SHP77 treated with DMSO at 0.1 percent for 48 hours (cell line): Measurements from ENCODE around the gene HOMER1.
"Not testable (repeated sequence)": the region's sequence is repeated elsewhere in the genome, so short reads cannot be mapped to it uniquely, and the experiment has no call there.

Source experiments
- DNase-seq: peaks from one replicate; lab custom pipeline; 2025; lab: John Stamatoyannopoulos, UW

Gene HOMER1

DNA sequence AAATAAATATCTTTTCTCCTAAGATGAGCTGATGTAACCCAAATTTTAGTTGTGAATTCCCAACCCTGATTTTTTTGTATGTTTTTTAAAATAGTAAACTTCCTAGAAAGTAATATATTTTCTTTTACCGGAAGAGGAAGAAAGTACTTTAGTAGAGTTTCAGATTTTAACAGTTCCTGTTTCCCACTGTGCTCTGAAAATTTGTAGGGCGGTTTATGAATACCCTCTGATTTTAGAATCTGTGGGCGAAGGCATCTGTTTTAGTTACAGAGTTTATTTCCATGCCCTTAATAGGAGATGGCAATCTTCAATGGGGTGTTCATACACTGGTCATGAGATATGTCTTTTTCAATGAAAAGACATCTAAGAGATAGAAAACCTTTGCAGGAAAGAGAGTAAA, 3.7 kb upstream of the HOMER1 start:
- no peak for DNase-seq

DNA sequence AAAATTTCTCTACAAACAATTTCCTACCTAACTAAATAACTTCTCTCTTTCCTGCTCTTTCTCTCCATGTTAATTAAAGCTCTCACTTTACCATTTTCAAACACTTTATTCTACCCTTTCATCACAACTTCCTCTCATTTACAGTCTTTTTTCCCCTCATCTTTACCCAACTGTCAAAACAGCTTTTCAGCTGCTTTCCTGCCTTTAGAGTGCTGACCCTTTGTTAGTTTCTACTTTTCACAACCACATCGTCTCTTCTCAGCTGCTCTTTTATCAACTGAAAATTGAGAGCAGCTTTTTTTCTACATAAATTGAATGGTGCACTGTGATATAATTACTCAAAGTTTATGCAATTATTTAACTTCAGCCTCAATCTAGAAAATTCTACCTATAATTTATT, 3.1 kb upstream of the HOMER1 start:
- no peak for DNase-seq

DNA sequence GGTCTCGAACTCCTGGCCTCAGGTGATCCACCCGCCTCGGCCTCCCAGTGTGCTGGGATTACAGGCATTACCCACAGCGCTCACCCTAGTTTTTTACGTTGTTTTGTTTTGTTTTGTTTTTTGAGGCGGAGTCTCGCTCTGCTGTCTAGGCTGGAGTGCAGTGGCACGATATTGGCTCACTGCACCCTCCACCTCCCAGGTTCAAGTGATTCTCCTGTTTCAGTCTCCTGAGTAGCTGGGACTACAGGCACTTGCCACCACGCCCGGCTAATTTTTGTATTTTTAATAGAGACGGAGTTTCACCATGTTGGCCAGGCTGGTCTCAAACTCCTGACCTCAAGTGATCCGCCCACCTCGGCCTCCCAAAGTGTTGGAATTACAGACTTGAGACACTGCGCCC, 2.4 kb upstream of the HOMER1 start:
- DNase-seq: not testable (repeated sequence)

DNA sequence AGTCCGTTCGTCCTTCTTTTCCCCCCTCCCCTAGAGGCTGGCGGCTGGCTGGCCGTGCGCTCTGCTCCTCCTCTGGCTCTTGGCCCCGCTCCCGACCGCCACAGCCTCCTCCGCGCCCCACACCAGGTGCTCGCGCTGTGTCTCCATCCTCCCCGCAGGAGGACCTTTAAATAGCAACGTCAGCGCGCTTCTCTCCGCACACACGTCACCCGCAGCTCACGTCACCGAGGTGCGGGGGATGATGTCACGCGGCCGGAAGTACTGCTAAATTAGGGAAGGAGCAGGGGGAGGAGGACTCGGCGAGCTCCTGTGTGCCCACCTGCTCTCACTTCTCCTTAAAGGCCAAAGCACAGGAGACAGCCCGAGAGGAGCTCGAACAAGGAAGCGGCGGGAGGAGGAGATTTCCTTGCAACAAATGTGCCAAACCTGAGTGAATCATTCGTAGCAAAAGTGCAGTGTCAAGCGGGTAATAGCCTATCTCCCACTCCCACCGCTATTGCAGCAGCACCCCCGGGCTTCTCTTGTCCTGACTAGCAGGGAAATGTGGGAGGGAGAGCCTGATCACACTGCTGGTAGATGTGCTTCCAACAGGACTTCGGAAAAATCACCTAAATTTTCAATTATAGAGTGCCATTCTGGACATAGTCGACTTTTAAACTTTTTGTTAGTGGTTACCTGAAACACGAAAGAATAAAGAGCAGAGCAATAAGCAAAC, 614 bp upstream of the HOMER1 start:
- DNase-seq: peak; percentile 94

DNA sequence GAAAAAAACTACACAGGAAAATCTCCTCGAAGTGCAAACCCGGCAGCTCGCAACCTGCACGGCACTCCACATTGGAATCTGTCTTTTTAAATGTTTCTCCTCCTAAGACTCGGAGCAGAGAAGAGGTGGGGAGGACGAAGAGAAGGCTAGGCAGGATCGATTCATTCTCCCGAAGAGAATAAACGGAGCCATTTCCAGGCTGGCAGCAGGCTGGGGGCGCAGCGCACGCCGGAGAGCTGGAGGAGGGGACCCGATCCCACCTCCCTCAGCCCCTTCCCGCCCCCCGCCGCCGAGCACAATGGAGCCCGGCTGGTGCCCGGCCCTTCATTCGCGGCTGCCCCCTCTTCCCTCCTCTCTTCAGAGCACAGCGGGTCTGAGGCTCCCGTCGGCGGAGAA, 628 bp downstream of the HOMER1 start:
- DNase-seq: no peak

DNA sequence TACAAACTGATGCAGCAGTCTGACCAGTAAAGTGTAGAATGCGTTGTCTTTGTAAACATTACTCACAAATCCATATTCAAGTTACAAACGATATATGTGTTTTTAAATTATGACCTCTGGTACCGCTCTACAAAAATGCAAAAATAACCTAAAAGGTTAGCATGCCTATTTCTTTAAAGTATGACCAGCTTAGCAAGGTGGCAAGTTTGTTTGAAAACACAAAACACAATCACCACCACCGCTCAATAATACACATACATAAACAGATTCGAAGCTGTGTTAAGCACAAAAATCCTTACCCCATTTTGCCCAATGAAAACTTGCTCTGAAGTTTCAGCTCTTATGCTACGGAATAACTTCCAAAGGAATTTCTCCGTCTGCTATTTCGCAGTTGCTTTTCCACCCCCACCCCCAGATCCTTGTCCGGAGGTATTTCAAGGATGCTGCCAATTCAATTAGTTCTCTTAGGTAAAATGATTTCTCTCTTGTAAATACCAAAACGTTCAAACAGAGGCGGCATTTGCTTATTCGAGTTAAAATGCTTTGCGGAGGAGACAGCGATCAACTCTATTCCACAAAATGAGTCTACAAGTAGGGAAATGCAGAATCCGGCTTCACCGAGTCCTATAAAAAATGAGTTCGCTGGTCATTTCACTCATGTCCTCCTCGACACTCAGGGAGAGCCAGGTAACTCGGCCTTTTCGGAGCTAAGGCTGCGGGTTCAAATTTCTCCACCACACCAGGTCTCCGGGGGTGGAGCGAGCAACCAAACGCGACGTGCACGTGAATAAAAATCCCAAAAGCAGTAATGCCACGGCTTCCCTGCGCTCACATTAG, 1.2 kb downstream of the HOMER1 start:
- no peak for DNase-seq

DNA sequence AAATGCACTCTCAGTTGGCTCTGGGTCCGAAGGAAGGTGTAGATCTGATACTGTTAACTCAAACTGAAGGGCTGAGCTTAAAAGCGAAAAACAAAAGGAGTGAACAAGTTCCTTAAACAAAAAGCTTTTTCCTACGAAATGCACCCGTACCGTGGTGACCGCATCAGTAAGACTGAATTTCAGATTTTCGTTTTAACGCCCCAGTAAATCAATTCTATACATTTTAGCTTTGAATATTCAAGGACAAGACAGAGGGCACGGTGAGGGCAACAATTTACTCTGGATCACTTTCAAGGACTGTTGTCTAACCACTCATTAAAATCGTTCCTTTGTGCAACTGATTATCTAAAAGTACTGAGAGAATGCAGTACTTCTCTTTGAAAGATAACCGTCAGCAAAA, 1.9 kb downstream of the HOMER1 start:
- DNase-seq: no peak

DNA sequence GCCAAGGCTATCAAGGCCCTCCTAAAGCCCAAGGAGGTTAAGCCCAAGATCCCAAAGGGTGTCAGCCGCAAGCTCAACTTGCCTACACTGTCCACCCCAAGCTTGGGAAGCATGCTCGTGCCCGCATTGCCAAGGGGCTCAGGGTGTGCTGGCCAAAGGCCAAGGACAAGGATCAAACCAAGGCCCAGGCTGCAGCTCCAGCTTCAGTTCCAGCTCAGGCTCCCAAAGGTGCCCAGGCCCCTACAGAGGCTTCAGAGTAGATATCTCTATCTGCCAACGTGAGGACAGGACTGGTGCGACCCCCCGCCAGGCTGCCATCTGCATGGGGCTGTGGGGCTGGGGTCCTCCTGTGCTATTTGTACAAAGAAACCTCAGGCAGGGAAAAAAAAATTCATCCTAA, 3.3 kb downstream of the HOMER1 start:
- no peak for DNase-seq

DNA sequence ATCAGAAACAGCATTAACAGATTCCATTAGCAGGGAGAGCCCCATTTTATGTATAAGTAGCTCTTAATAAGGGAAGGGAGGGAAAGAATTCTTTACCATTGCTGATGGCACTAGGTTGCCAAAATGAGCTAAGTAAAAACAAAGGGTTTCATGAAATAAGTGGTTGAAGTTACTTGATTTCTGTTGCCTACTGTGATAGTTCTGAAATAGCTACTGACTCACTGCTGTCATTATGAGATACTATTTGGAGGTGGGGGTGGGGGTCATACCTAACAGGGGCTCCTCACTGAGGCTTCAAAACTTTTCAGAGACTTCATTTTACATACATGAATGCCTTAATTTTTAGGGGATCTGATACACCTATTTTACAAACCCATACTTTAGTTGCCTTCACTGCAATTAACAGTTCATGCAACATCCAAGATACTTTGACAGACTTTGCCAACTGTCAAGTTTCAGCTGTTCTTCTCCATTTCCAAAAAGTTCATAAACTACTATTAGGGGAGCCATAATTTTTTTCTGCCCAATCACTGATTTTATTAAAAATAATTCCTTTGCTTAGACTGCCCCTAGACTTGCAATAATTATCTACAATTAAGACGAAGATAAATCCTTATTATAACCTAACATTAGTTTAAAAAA, 4.6 kb downstream of the HOMER1 start:
- no peak for DNase-seq

DNA sequence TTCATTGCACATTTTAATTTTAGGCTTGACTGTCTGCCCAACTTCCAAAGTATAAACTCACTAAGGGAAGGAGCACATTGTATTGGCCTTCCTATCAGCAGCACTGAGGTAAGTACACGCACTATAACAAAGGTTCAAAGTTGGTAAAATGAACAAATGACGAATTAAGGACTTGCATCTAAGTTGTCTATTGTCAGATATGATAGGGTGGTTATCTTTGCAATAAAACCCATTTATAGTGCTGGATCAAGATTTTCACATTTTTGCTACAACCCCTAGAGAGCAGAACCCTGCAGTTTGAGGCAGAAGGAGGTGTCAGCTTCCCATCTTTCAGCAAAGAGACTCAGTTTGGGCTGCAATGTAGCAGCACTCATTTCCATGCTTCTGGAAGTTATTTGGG, 5.1 kb downstream of the HOMER1 start:
- no peak for DNase-seq

DNA sequence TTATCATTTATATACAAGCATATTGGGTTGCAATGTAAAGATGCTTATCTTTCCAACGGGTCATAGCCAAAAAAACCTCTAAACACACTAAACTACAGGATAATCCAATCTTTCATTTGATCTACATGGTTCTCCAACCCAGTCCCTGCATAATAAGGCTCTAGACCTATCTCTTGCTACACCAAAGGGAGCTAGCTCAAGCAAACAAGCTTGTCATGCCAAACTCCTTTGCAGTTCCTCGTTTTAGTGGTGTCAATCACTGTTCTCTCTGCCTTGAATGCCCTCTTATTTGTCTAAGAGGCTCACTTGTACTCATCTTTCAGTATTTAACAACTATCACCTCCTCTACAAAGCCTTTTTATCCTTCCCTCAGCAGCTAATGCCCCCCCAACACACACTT, 5.6 kb downstream of the HOMER1 start:
- no peak for DNase-seq

DNA sequence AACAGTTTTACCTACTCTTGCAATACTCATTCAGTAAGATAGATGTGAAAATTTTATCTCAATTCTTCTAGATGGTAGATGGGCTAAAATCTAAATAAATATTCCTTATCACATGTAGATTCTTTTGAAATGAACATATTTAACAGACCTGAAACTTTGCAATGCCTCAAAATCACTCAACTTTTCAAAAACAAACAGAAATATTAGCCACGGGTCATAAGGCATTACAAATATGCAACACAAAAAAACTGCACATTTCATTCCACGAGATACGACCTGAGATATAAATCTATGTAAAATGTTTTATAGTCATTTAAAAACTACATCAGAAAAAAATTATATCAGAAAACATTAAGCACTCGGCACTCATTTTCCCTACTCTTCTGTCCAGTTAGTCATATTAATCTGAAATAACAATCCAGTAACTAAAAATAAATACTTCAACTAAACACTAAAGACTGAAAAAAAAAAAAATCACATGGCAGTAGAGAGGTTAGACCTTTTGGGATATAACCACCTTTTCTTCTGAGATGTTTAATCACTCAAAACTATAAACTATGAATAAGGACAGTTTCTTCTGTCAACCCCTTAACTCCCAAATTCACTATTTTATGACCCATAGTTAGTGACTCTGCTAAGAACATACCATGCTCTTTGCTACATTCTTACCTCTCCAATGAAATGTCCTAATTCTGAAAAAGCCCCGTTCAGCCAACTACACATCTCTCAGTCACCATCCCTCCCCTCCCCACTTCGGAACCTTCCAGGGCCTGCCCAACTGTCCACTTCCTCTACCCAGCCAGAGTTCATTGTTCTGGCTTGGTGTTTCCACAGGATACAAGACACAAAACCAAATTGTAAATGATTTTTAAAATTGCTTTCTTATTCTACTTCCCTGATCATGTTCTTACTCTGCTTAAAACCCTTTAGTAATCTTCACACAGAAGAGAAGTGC, 6.4 kb downstream of the HOMER1 start:
- no peak for DNase-seq

DNA sequence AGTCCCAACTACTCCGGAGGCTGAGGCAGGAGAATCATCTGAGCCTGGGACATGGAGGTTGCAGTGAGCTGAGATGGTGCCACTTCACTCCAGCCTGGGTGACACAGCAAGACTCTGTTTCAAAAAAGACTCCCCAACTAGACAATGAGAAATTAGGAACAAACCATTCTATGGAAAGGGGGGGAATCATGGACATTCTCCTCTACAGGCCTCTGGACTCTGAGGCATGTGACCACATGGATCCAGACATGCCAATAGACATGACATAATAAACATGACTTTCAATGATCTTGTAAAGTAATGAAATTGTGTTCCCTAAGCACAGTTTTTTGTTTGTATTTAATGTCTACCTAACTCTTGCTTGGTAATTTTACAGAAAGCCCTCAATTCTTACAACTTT, 8.8 kb downstream of the HOMER1 start:
- DNase-seq: no peak

DNA sequence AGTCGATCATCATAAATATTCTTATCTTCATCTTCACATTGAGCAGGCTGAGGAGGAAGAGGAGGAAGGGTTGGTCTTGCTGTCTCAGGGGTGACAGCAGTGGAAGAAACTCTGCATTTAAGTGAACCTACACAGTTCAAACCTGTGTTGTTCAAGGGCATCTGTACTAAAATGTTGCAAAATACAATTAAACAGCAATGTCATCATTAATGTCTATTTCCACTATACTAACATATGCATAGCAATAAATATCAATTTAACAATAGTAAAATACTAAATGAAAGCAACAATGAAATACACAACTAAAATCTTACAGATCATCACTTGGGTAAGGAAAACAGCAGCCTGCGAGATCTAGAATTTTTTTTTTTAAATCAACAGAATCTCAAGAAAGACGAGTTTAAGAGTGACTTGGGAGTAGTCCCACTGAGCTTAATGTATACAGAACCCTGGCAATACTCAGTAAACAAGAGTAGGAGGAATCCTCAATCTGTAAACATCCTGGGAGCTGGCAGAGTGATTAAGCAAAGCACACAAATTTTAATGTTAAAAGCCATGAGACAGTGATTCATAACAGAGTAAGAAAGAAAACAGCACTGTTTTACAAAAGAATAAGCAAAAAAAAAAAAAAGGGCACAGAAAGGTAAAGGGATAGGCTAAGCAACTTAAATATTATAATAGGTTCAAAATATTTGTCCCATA, 10.0 kb downstream of the HOMER1 start:
- no peak for DNase-seq

DNA sequence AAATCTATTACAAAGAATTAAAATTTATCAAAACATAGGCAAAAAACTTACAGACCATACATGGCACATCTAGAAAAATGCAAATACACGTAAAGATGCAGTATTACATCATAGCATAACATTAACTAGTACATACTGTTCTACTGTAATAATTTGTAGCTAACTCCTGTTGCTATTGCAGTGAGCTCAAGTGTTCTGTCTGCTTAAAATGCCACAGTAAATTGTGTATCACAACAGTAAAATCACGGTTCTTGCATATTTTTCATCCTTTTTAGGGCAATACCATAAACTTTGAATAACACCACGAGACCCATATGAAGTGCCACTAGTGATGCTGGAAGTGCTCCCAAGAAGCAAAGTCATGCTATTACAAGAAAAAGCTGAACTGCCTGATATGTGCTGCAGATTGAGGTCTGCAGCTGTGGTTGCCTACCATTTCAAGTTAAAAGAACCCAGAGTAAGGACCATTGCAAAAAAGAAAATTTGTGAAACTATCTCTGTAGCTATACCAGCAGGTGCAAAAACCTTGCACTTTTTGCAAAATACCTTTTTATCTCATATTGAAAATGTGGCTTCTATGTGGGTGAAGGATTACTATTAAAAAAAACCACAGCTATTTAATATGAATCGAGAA, 14.2 kb downstream of the HOMER1 start:
- no peak for DNase-seq

DNA sequence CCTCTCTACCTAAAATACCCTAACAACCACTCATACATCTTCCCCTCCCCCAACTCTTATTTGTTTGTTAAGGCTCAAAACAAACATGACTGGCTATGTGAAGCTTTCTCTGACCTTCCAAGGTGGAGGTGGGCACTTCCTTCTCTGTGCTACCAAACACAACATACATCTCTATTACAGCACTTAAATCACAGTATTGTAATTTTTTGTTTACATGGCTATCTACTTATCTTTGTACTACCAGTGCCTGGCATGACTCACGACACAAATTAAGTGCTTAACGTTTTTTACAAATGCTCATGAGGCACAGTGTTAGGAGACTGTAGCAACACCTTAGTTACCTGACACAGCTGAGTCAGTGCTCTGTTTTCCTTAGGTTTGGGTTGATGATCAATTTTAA, 18.6 kb downstream of the HOMER1 start:
- no peak for DNase-seq

DNA sequence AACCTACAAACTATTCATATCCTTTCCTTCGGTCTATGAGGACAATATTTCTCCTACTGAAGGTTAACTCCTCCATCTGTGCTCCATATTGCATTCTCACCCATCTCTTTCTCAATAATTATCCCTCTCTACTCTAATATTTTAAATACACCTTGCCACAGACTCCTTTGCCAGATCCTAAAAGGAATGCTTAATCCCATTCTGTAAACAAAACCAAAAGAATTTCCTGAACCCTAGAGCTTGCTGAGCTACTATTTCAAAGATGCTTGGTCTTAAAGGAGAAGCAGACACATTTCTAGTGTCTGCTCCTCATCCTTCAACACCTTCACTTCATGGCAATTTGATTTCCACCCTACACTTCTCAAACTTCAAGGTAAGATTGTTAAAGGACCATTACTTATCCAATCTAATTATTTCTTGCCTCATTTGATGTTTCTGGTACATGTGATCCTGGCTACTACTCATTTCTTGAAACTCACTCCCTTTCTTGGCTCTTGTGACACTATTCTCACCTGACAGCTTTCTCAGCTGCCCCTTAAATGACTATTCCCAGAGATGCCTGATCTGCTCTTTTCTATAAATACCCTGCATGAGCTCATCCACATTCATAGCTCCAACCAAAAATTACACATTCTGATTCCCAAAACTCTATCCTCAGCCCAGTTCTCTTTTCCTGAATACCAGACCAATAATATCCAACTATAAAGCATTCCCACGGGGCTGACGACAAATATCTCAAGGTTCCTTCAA, 20.2 kb downstream of the HOMER1 start:
- DNase-seq: no peak

DNA sequence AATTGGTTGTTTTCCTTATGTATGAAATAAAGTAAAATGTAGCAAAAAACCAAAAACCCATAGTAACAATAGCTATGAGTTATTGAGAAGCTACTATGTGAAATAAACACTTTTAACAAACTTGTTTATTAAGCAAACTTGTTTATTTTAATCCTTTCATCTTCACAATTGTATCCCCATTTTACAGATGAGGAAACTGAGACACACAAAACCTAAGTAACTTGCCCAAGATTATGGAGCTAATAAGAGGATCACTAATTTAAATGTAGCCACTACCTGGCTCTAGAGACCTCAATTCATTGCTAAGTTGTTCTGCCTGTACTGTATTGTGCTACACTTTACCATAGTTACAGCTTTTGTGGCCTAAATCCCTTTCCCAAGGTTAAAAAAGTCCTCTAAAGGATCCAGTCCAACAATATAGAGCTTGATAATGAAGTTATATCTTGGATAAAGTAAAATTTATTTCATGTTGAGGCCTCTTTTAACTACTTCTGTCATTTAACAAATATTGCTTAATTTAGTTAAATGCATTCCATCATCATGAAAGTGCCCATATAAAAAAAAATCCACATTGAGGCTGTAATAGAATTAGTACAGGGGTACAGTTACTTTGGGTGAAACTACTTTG, 22.1 kb downstream of the HOMER1 start:
- DNase-seq: no peak

DNA sequence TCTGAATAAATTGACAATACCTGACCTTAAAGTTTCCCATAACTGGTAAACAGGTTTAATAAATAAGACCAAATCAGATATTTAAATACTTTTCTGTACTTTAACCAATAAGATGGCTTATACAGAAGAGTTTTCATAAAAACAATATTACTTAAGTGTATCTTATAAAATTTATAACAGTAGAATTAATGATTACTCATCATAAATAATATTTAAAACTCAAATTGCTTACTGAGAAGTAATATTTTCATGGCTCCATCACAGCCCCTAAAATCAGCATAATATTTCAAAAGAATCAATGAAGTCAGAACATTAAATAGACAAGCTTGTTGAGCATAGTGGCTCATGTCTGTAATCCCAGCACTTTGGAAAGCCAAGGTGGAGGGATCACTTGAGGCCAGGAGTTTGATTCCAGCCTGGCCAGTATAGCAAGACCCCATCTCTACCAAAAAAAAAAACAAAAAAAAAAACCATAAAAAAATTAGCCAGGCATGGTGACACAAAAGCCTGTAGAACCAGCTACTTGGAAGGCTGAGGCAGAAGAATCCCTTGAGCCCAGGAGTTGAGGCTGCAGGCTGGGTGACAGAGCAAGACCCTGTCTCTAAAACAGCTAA, 23.5 kb downstream of the HOMER1 start:
- DNase-seq: no peak
